ENCODE results near the gene CDR2L. TPM values are rescaled to one million over a fixed set of nuclear protein-coding genes. Genes with fewer than 3 reads are reported as not detected.
"Not testable (repeated sequence)": the region's sequence is repeated elsewhere in the genome, so short reads cannot be mapped to it uniquely, and the experiment has no call there.

CDR2L gene
- total RNA-seq, 5 donors from 2014 or later (not counting 1 experiment from before 2014, with no cell fraction given): 0.12 to 0.29 (median 0.19) TPM; not detected in 1

DNA sequence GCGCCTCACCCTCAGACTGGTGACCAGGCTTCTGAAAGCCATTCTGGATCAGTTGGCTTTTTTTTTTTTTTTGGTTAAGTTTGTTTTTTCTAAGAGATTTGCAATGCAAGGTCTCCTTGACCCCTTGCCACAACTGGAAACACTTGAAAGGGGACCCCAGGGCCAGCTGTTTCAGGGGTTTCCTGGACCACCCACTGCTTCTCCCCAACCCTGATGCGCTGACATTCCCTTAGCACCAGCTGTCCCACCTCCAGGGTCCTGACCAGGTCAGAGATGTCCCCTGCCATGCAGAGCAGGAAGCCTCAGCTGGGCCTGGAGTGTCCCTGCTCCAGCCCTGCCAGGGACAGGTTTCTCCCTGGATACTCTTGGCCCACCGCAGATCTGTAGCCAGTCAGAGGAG lies 16.9 kb downstream of the CDR2L start:
- WGBS (ENCODE audit: insufficient coverage): 100% methylated on average over 1 of the region's 3 CpGs
- no peaks in the 10 kb centered on the region for H3K9me3 Mint-ChIP-seq

DNA sequence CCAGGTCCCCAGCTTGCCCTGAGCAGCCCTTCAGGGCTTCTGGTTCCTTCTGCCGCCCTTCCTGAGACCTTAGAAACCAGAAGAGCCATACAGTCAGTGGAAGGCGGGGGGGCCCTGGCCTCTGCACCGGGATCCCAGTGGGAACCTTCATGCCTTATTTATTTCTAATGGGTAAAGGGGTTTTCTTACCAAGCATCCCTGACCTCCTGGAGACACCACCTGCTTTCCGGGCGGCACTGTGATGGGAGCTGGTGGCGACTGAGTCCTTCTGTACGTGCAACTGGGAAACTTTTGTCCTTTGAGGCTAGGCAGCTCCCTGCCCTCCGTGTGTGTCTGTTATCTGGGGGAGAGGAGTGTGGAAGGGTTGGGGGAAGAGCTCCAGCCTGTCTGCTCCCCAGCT lies 17.9 kb downstream of the CDR2L start:
- peaks cover 0 to 13% of the 10 kb centered on the region in 2 experiments for H3K27me3 ChIP-seq (replicated peaks in 1 of 2; ENCODE audit: control insufficient read depth in 2 of 2, extremely low read depth in 1 of 2, insufficient read depth in 2 of 2, low read length in 1 of 2)
- ATAC-seq (replicated peaks in 1 of 4) (no peak), DNase-seq (no peak)
- no peak overlapping the region for H3K4me3 ChIP-seq (ENCODE audit: control insufficient read depth in 1 of 2, extremely low read depth in 1 of 2, low read length in 1 of 2)
- ChIA-PET CTCF (interaction anchor here in 1 of 2 donors (0.6 to 0.8 kb wide), 2 partner anchors 41 to 44 kb away, joined by 3 to 5 read pairs; no protein-coding TSS in a partner anchor), POLR2A (interaction anchor here in 1 of 2 donors (0.8 kb wide), 1 partner anchor 8 kb away, joined by 3 read pairs; no protein-coding TSS in a partner anchor)
- Mint-ChIP-seq H3K36me3 (no peaks in the 10 kb centered on the region), H3K27ac (no peak overlapping the region), H3K27me3 (peaks cover 0 to 3% of the 10 kb centered on the region in 2 donors), H3K9me3 (no peaks in the 10 kb centered on the region), H3K4me1 (peaks cover 0 to 5% (median 0%) of the 10 kb centered on the region in 3 donors), H3K4me3 (no peak overlapping the region)
- no peak overlapping the region for H3K27ac ChIP-seq (ENCODE audit: low read length)
- no peaks in the 10 kb centered on the region for H3K9me3 ChIP-seq
- WGBS (ENCODE audit: insufficient coverage): 95% methylated on average over 6 of the region's 8 CpGs
- peaks cover 0 to 2% of the 10 kb centered on the region in 2 donors for H3K36me3 ChIP-seq (ENCODE audit: control insufficient read depth in 2 of 2, extremely low read depth in 1 of 2, insufficient read depth in 1 of 2, low read length in 1 of 2)
- no peaks in the 10 kb centered on the region for H3K4me1 ChIP-seq (ENCODE audit: control insufficient read depth in 1 of 2, extremely low read depth in 1 of 2, insufficient read depth in 2 of 2, low read length in 2 of 2)

More for the DNA sequence above, 16.9 kb downstream of the CDR2L start:
- no peaks in the 10 kb centered on the region for H3K9me3 ChIP-seq
- H3K27me3 ChIP-seq (replicated peaks in 1 of 2; ENCODE audit: control insufficient read depth in 2 of 2, extremely low read depth in 1 of 2, insufficient read depth in 2 of 2, low read length in 1 of 2): peaks cover 0 to 13% of the 10 kb centered on the region in 2 experiments
- H3K36me3 ChIP-seq (ENCODE audit: control insufficient read depth in 2 of 2, extremely low read depth in 1 of 2, insufficient read depth in 1 of 2, low read length in 1 of 2): peaks cover 0 to 2% of the 10 kb centered on the region in 2 donors
- H3K27ac Mint-ChIP-seq: no peak overlapping the region
- H3K27ac ChIP-seq (ENCODE audit: low read length): no peak overlapping the region
- ATAC-seq (replicated peaks in 1 of 4): no peak
- H3K4me3 ChIP-seq (ENCODE audit: control insufficient read depth in 1 of 2, extremely low read depth in 1 of 2, low read length in 1 of 2): no peak overlapping the region
- H3K4me1 ChIP-seq (ENCODE audit: control insufficient read depth in 1 of 2, extremely low read depth in 1 of 2, insufficient read depth in 2 of 2, low read length in 2 of 2): no peaks in the 10 kb centered on the region
- ChIA-PET CTCF (interaction anchor here in 1 of 2 donors (0.6 kb wide), 1 partner anchor 64 kb away, joined by 3 read pairs; no protein-coding TSS in a partner anchor), POLR2A (no interaction called here)
- DNase-seq: no peak
- H3K36me3 Mint-ChIP-seq: no peaks in the 10 kb centered on the region
- no peak overlapping the region for H3K4me3 Mint-ChIP-seq
- peaks cover 0 to 3% of the 10 kb centered on the region in 2 donors for H3K27me3 Mint-ChIP-seq
- H3K4me1 Mint-ChIP-seq: peaks cover 0 to 5% (median 0%) of the 10 kb centered on the region in 3 donors

DNA sequence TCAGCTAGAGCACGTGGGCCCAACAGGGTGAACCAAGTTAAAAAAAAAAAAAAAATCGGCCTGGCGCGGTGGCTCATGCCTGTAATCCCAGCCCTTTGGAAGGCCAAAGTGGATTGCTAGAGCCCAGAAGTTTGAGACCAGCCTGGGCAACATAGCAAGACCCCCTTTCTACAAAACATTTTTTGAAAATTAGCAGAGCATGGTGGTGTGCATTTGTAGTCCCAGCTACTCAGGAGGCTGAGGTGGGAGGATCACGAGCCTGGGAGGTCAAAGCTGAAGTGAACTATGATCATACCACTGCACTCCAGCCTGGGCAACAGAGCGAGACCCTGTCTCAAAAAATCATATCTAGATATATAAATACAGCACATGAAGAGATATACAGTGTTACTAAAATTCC lies 18.7 kb downstream of the CDR2L start:
- peaks cover 0 to 12% of the 10 kb centered on the region in 2 experiments for H3K27me3 ChIP-seq (replicated peaks in 1 of 2; ENCODE audit: control insufficient read depth in 2 of 2, extremely low read depth in 1 of 2, insufficient read depth in 2 of 2, low read length in 1 of 2)
- 100% methylated on average over 1 of the region's 6 CpGs for WGBS (ENCODE audit: insufficient coverage)
- H3K9me3 Mint-ChIP-seq; H3K9me3 ChIP-seq; H3K27ac ChIP-seq (ENCODE audit: low read length); H3K27ac Mint-ChIP-seq; ATAC-seq (replicated peaks in 1 of 4); H3K4me1 Mint-ChIP-seq; H3K4me3 Mint-ChIP-seq; H3K4me1 ChIP-seq (ENCODE audit: control insufficient read depth in 1 of 2, extremely low read depth in 1 of 2, insufficient read depth in 2 of 2, low read length in 2 of 2); POLR2A ChIA-PET; H3K36me3 ChIP-seq (ENCODE audit: control insufficient read depth in 2 of 2, extremely low read depth in 1 of 2, insufficient read depth in 1 of 2, low read length in 1 of 2); H3K4me3 ChIP-seq (ENCODE audit: control insufficient read depth in 1 of 2, extremely low read depth in 1 of 2, low read length in 1 of 2); DNase-seq; H3K36me3 Mint-ChIP-seq; H3K27me3 Mint-ChIP-seq: not testable (repeated sequence)
- CTCF ChIA-PET: interaction anchor here in 1 of 2 donors (0.6 to 0.8 kb wide), 3 partner anchors 42 to 333 kb away, joined by 3 to 5 read pairs (median 3); no protein-coding TSS in a partner anchor

DNA sequence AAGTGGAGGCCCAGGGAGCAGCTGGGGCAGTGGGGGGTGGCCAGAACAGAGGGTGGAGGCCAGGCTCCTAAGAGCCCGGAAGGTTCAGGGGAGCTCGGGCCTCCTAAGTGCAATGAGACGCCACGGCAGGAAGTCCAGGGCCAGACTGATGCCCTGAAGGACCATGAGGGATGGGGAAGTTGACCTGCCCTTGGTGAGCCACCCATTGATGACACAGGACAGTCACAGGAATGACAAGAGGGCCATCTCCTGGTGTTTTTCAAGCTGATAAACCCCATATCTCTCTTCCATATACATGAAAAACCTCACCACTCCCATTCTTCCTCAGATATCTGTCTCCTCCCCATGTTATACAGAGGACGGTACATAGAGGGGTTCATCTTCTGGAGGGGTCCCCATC lies 19.2 kb downstream of the CDR2L start:
- peaks cover 4 to 8% (median 5%) of the 10 kb centered on the region in 3 donors for H3K4me1 Mint-ChIP-seq
- ATAC-seq (replicated peaks in 1 of 4) (no peak), DNase-seq (no peak)
- peaks cover 0 to 3% of the 10 kb centered on the region in 2 donors for H3K27me3 Mint-ChIP-seq
- H3K27me3 ChIP-seq (replicated peaks in 1 of 2; ENCODE audit: control insufficient read depth in 2 of 2, extremely low read depth in 1 of 2, insufficient read depth in 2 of 2, low read length in 1 of 2): peaks cover 0 to 9% of the 10 kb centered on the region in 2 experiments
- no peak overlapping the region for H3K4me3 ChIP-seq (ENCODE audit: control insufficient read depth in 1 of 2, extremely low read depth in 1 of 2, low read length in 1 of 2)
- H3K4me1 ChIP-seq (ENCODE audit: control insufficient read depth in 1 of 2, extremely low read depth in 1 of 2, insufficient read depth in 2 of 2, low read length in 2 of 2): no peaks in the 10 kb centered on the region
- H3K36me3 Mint-ChIP-seq: no peaks in the 10 kb centered on the region
- H3K4me3 Mint-ChIP-seq: no peak overlapping the region
- WGBS (ENCODE audit: insufficient coverage): 84% methylated on average over 5 of the region's 5 CpGs
- H3K9me3 Mint-ChIP-seq: no peaks in the 10 kb centered on the region
- ChIA-PET POLR2A (interaction anchor here in 1 of 2 donors (0.7 kb wide), 1 partner anchor 27 kb away, joined by 4 read pairs; no protein-coding TSS in a partner anchor), CTCF (interaction anchor here in 1 of 2 donors (0.7 kb wide), 1 partner anchor 333 kb away, joined by 3 read pairs; no protein-coding TSS in a partner anchor)
- no peak overlapping the region for H3K27ac ChIP-seq (ENCODE audit: low read length)
- H3K9me3 ChIP-seq: no peaks in the 10 kb centered on the region
- H3K27ac Mint-ChIP-seq: no peak overlapping the region
- H3K36me3 ChIP-seq (ENCODE audit: control insufficient read depth in 2 of 2, extremely low read depth in 1 of 2, insufficient read depth in 1 of 2, low read length in 1 of 2): peaks cover 0 to 2% of the 10 kb centered on the region in 2 donors

DNA sequence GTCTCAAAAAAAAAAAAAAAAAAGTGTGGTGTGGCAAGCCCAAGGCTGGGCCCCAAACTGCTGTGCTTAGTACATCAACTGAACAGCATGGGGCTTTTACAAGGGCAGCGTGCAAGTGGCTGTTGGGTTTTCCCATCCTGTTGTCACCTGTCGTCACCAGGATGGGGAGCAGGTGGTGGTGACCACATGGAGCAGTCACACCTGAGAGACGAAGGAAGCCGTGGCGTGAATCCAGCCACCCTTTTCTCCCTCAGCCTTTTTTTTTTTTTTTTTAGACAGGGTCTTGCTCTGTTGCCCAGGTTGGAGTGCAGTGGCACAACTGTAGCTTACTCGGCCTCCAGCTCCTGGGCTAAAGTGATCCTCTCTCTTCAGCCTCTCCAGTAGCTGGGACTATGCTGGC lies 20.9 kb downstream of the CDR2L start:
- ATAC-seq (replicated peaks in 1 of 4): no peak
- H3K4me1 Mint-ChIP-seq: peaks cover 12 to 19% (median 17%) of the 10 kb centered on the region in 3 donors
- H3K36me3 ChIP-seq (ENCODE audit: control insufficient read depth in 2 of 2, extremely low read depth in 1 of 2, insufficient read depth in 1 of 2, low read length in 1 of 2): peaks cover 0 to 2% of the 10 kb centered on the region in 2 donors
- peaks cover 0 to 9% of the 10 kb centered on the region in 2 experiments for H3K27me3 ChIP-seq (replicated peaks in 1 of 2; ENCODE audit: control insufficient read depth in 2 of 2, extremely low read depth in 1 of 2, insufficient read depth in 2 of 2, low read length in 1 of 2)
- peaks cover 0 to 3% of the 10 kb centered on the region in 2 donors for H3K27me3 Mint-ChIP-seq
- H3K4me3 Mint-ChIP-seq: no peak overlapping the region
- no peak overlapping the region for H3K4me3 ChIP-seq (ENCODE audit: control insufficient read depth in 1 of 2, extremely low read depth in 1 of 2, low read length in 1 of 2)
- no peaks in the 10 kb centered on the region for H3K9me3 Mint-ChIP-seq
- peaks cover under 1 to 12% of the 10 kb centered on the region in 2 experiments for H3K4me1 ChIP-seq (ENCODE audit: control insufficient read depth in 1 of 2, extremely low read depth in 1 of 2, insufficient read depth in 2 of 2, low read length in 2 of 2)
- DNase-seq: no peak
- 60% methylated on average over 1 of the region's 6 CpGs for WGBS (ENCODE audit: insufficient coverage)
- CTCF ChIA-PET: interaction anchor here in 1 of 2 donors (0.6 to 0.7 kb wide), 3 partner anchors 380 to 625 kb away, joined by 3 to 4 read pairs (median 3); partner anchors contain the start of gene SMIM5
- POLR2A ChIA-PET: no interaction called here
- no peaks in the 10 kb centered on the region for H3K36me3 Mint-ChIP-seq
- H3K27ac Mint-ChIP-seq: no peak overlapping the region
- no peak overlapping the region for H3K27ac ChIP-seq (ENCODE audit: low read length)
- no peaks in the 10 kb centered on the region for H3K9me3 ChIP-seq

DNA sequence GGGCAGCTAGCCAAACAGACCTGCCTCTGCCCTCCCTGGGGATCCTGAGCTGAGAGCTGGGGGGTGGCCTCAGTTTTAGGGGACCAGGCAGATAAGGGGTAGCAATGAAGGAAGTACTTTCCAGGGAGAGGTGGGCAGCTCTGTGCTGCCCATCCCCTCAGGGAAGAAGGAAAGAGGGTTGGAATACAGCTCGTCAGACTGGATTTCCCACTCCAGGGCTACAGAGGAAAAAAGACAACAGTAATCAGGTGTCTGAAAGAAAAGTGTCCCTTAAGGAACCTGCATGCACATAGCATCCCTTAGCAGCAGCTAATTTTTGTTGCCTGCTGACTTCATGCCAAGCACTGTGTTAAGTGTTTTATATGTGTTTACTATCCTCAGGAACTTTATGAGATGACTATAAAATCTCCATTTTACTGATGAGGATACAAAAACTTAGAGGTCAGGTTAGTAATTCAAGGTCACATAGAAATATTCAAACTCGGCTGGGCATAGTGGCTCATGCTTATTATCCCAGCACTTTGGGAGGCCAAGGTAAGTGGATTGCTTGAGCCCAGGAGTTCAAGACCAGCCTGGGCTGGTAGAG lies 21.8 kb downstream of the CDR2L start:
- peaks cover 20 to 26% (median 24%) of the 10 kb centered on the region in 3 donors for H3K4me1 Mint-ChIP-seq
- H3K27ac Mint-ChIP-seq: no peak overlapping the region
- ATAC-seq (replicated peaks in 1 of 4) (no peak), DNase-seq (no peak)
- Histone ChIP-seq H3K27ac (ENCODE audit: low read length) (no peak overlapping the region), H3K27me3 (replicated peaks in 1 of 2; ENCODE audit: control insufficient read depth in 2 of 2, extremely low read depth in 1 of 2, insufficient read depth in 2 of 2, low read length in 1 of 2) (peaks cover 0 to 9% of the 10 kb centered on the region in 2 experiments), H3K9me3 (no peaks in the 10 kb centered on the region), H3K4me1 (ENCODE audit: control insufficient read depth in 1 of 2, extremely low read depth in 1 of 2, insufficient read depth in 2 of 2, low read length in 2 of 2) (peaks cover 6 to 20% of the 10 kb centered on the region in 2 experiments), H3K4me3 (ENCODE audit: control insufficient read depth in 1 of 2, extremely low read depth in 1 of 2, low read length in 1 of 2) (no peak overlapping the region), H3K36me3 (ENCODE audit: control insufficient read depth in 2 of 2, extremely low read depth in 1 of 2, insufficient read depth in 1 of 2, low read length in 1 of 2) (no peaks in the 10 kb centered on the region)
- H3K36me3 Mint-ChIP-seq: no peaks in the 10 kb centered on the region
- no peak overlapping the region for H3K4me3 Mint-ChIP-seq
- WGBS (ENCODE audit: insufficient coverage): no CpG with 5 or more reads among the region's 2 CpGs
- H3K9me3 Mint-ChIP-seq: no peaks in the 10 kb centered on the region
- CTCF ChIA-PET: interaction anchor here in 1 of 2 donors (0.6 to 0.7 kb wide), 2 partner anchors 529 to 624 kb away, joined by 3 to 4 read pairs; partner anchors contain the start of gene SMIM5
- peaks cover 0 to 3% of the 10 kb centered on the region in 2 donors for H3K27me3 Mint-ChIP-seq
- POLR2A ChIA-PET: no interaction called here

Data from T-cell (primary cell).